Testis (tissue), 3 donors: ENCODE measurements around the gene ARVCF. TPM values are rescaled to one million over a fixed set of nuclear protein-coding genes. Genes with fewer than 3 reads are reported as not detected.

Experiments
- DNase-seq: peaks from one replicate; pipeline ENCODE4 v3.0.0-alpha.2; 2019
- H3K27ac ChIP-seq, 2 donors: fragments of 200-600 bp; sonication (generic); one replicate each; pipeline ENCODE4 v1.5.1; 2019
- H3K27me3 ChIP-seq: fragments of 200-600 bp; sonication (generic); one replicate; pipeline ENCODE4 v1.5.1; 2019
- H3K36me3 ChIP-seq: fragments of 200-600 bp; sonication (generic); one replicate; pipeline ENCODE4 v1.5.1; 2017; ENCODE audit warnings: low read depth; ENCODE audit errors: missing control alignments
- H3K4me1 ChIP-seq: fragments of 200-600 bp; sonication (generic); one replicate; pipeline ENCODE4 v1.5.1; 2019
- H3K4me3 ChIP-seq, 2 donors: fragments of 200-600 bp; sonication (generic); one replicate each; pipeline ENCODE4 v1.5.1; 2017 to 2019
- H3K9me3 ChIP-seq: fragments of 200-600 bp; sonication (generic); one replicate; pipeline ENCODE4 v1.5.1; 2017
- CTCF ChIP-seq, 3 experiments: fragments of 450-650 bp in 2 of 3; fragments of 200-600 bp in 1 of 3; sonication (generic) in 1 of 3; IDR thresholded peaks; one replicate each; pipeline ENCODE4 v1.5.1; 2016 to 2019; ENCODE audit warnings: antibody characterized with exemption in 3 of 3, mild to moderate bottlenecking in 2 of 3, moderate library complexity in 1 of 3
- POLR2A ChIP-seq: fragments of 450-650 bp; IDR thresholded peaks from one replicate; pipeline ENCODE4 v1.6.1; 2017; ENCODE audit warnings: antibody characterized with exemption, mild to moderate bottlenecking, moderate library complexity
- WGBS, 2 donors: methylation state at CpG; one replicate each; pipeline ENCODE4 v1.1.5; 2018; 5-methylcytosine and 5-hydroxymethylcytosine counted together
- intact Hi-C: fragments of 100-400 bp; cut with DNase I; formaldehyde crosslinking; loops from one replicate; pipeline ENCODE4 v1.15.1; 2023; ENCODE audit warnings: low total_unique reads
- polyA plus RNA-seq: library from polyadenylated mRNA; stranded (reverse); fragments of 350-450 nt; fragmentation: Illumina TruSeq; extraction: RNeasy Lipid Tissue Mini Kit (QIAGEN cat#74804); gene quantifications from one replicate; pipeline ENCODE4 v1.2.3, GENCODE V29; 2014; ENCODE audit warnings: low read depth, low replicate concordance; ENCODE audit not compliant: insufficient read depth
- total RNA-seq, 2 donors: library from RNA; depleted of rRNA; stranded (reverse); fragments of >200 nt; gene quantifications; one replicate each; pipeline ENCODE4 v1.2.3, GENCODE V29; 2016

ARVCF gene
- total and polyA plus RNA-seq, 3 donors from 2014 or later: 21.1 to 57.7 (median 43.2) TPM

GRCh38 chr22:19932367-19933206 lies 84.0 kb downstream of the ARVCF start:
- DNase-seq: no peak
- no peaks in the 10 kb centered on the region for H3K9me3 ChIP-seq
- no peak for TF ChIP-seq POLR2A
- no peak for TF ChIP-seq CTCF (IDR thresholded peaks at IDR 0.05)
- intact Hi-C loops: no loop called here
- H3K4me3 ChIP-seq: no peak overlapping the region
- no peak overlapping the region for H3K27ac ChIP-seq
- H3K36me3 ChIP-seq: no peaks in the 10 kb centered on the region
- H3K4me1 ChIP-seq: no peaks in the 10 kb centered on the region
- 61 to 75% methylated on average over 8 to 12 of the region's 12 CpGs for WGBS, 2 donors
- no peaks in the 10 kb centered on the region for H3K27me3 ChIP-seq

- Histone ChIP-seq H3K4me3 (no peak overlapping the region), H3K27ac (no peak overlapping the region), H3K4me1 (no peaks in the 10 kb centered on the region), H3K9me3 (no peaks in the 10 kb centered on the region), H3K36me3 (no peaks in the 10 kb centered on the region), H3K27me3 (no peaks in the 10 kb centered on the region)
- DNase-seq: no peak
- intact Hi-C loops: no loop called here
- TF ChIP-seq POLR2A (no peak), CTCF (IDR thresholded peaks at IDR 0.05) (no peak)
- WGBS, 2 donors: 94 to 97% methylated on average over 7 to 8 of the region's 8 CpGs
Measured at GRCh38 chr22:19931514-19931913, 85.1 kb downstream of the ARVCF start.

GRCh38 chr22:19930551-19931486 lies 85.8 kb downstream of the ARVCF start:
- intact Hi-C loops: no loop called here
- Histone ChIP-seq H3K36me3 (no peaks in the 10 kb centered on the region), H3K27me3 (no peaks in the 10 kb centered on the region), H3K9me3 (no peaks in the 10 kb centered on the region), H3K4me3 (no peak overlapping the region), H3K27ac (no peak overlapping the region), H3K4me1 (no peaks in the 10 kb centered on the region)
- DNase-seq: no peak
- TF ChIP-seq CTCF (IDR thresholded peaks at IDR 0.05): no peak
- TF ChIP-seq POLR2A: no peak
- WGBS, 2 donors: 90 to 94% methylated on average over 18 to 21 of the region's 21 CpGs

- H3K4me3 ChIP-seq: no peak overlapping the region
- no peak for TF ChIP-seq CTCF (IDR thresholded peaks at IDR 0.05)
- TF ChIP-seq POLR2A: no peak
Measured at GRCh38 chr22:19929586-19930550, 86.8 kb downstream of the ARVCF start.

More at GRCh38 chr22:19929586-19930550, 86.8 kb downstream of the ARVCF start:
- no peak for DNase-seq
- no peaks in the 10 kb centered on the region for H3K4me1 ChIP-seq
- H3K9me3 ChIP-seq: no peaks in the 10 kb centered on the region
- WGBS, 2 donors: 89 to 94% methylated on average over 9 to 21 of the region's 21 CpGs
- intact Hi-C loops: no loop called here
- H3K27me3 ChIP-seq: no peaks in the 10 kb centered on the region
- no peak overlapping the region for H3K27ac ChIP-seq
- H3K36me3 ChIP-seq: no peaks in the 10 kb centered on the region
